NCI-H1436 (cell line): Measurements from ENCODE around the gene MYL3.

ENCODE experiments used
- DNase-seq: peaks from one replicate; lab custom pipeline; 2025; lab: John Stamatoyannopoulos, UW

The MYL3 gene

DNA sequence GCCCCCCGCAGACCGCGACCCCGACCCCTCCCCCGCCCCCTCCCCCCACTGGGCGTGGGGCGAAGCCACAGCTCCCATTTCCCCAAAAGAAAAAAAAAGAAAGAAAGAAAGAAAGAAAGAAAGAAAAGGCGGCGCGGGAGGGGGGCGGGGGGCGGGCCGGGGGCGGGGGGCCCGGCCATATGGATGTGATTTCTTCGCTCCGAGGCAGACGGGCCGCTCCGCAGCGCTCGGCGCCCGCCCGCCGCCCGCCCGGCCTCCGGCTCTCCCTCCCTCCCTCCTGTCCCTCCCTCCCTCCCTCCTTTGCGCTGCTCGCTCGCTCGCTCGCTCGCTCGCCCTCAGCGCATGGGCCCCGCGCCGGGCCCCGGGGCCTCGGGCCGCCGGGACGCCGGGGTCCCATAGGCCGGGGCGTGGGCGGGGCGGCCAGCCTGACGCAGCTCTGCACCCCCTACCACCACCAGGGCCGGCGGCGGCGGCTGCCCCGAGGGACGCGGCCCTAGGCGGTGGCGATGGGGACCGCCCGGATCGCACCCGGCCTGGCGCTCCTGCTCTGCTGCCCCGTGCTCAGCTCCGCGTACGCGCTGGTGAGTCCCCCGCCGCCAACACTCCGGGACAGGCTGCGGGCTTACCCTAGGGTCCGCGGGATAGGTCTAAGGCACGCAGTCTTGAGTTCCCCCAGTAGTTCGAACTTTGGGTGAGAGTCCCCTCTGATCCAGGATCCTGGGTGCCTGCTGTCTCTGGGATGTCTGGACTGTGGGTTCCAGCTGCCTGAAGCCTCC, 20.0 kb upstream of the MYL3 start:
- DNase-seq = no peak

DNA sequence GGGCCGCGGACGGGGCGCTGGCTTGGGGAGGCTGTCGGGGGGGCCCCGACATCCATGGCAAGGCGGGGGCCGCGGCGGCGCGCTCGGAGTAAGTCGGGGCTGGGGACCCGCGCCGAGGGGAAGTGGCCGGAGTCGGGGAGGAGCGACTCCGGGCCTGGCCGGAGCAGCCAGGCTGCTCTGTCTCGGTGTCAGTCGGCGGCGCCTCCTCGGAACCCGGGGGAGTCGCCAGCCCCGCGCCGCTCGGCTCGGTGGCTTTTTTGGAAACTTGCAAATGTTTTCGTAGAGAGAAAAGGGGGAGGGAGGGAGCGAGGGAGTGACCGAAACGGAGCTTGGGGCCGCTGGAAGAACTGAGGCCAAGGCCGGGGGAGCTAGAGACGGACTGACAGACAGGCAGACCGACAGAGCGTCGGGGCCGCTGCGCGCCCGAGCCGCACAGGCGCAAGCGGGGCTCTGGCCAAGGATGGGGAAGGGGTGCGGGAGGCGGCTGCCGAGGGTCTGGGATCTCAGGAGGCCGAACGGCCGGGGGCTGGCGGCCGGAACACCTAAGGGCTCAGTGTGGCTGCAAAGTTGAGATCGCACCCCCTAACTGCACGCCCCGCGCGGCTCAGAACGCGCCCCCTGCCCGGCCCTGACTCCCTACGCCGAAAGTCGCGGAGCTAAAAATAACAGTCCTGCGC, 19.3 kb upstream of the MYL3 start:
- no peak for DNase-seq

DNA sequence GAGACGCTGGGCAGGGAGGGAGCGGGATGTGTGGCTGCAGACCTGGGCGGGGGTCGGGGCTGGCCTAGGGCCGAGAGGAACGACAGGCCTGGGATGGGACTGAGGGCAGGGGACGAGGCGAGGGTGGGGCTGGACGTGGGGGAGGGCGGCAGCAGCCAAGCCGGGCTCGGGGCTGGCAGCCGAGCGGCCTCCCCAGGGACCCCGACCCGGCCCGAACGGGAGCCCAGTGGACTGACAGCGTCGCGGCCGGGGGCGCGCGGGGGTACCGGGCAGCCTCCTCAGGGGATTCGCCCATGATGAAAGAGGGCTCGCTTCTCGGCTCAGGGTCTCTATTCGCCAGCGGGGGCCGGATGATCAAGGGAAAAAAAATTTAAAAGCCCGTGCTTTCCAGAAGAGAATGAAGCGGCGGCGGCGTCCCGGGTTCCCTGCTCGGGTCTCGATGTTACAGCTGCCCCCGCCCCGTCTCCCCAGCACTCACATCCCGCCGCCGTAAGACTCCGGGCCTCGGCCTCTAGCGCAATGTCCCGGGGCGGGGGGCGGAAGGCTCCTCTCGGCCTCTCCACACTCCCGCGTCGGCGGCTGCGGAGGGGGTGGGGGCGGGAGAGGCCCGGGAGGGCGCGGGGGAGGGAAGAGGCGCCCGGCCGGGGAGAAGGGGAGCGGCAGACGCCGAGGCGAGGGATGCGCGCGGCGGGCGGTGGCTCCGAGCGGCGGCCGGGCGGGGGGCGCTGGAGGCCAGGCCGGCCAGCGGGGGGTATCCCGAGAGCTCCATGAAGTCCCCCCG, 18.5 kb upstream of the MYL3 start:
- DNase-seq = no peak

GRCh38 chr3:46880884-46881595, 17.8 kb upstream of the MYL3 start:
- no peak for DNase-seq

GRCh38 chr3:46878781-46879436, 15.7 kb upstream of the MYL3 start:
- no peak for DNase-seq

GRCh38 chr3:46877406-46878125, 14.3 kb upstream of the MYL3 start, which contains the start of gene PTH1R:
PTH1R (plus strand) TSS chr3:46877721; CDS start chr3:46883560, 5,839 bp downstream.
- no peak for DNase-seq

DNA sequence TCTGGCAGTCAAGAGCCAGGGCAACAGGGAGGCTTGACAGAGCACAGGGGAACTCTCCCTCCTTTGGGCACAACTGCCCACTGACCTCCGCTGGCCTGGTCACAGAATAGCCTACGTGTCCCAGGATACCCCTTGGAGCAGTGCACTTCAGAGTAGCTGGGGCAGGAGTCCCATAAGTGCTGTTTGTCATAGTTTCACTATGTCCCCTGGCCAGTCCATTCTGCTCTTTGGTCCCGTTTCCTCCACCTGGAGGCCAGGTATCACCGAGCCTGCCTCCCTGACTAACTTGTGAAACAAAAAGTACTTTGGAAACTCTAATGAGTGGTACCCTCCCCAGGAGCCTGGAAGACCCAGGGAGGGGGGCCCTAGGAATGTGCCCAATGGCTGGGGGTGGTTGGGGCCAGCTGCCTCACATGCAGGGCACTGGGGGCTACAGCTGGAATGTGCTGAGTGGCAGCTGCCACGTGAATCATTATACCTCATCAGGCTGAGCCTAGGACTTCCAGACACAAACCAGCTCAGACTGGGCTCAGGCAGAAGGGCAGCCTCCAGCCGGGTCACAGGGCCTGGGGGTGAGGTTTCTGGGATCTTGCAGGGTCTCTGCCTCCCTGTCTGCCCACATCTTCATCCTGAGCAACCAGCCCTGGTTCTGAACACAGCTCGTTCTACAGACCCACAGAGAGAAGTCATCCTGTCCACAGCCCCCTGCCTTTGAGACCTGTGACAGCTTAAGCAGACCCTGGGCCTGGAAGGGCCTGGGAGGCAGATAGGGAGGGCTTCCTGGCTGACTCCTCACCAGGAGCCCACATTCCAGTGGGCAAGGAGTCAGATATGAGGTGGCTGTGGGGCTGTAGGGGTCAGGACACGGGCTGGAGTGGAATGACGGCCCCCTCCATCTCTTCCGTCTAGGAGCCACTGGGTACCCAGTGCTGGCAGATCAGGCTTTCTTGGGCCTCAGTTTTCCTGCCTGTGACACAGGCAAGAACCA, 13.4 kb upstream of the MYL3 start:
- no peak for DNase-seq

GRCh38 chr3:46875560-46875959, 12.3 kb upstream of the MYL3 start:
- DNase-seq = no peak

- no peak for DNase-seq
Observed at GRCh38 chr3:46874430-46874829, 11.2 kb upstream of the MYL3 start.

DNA sequence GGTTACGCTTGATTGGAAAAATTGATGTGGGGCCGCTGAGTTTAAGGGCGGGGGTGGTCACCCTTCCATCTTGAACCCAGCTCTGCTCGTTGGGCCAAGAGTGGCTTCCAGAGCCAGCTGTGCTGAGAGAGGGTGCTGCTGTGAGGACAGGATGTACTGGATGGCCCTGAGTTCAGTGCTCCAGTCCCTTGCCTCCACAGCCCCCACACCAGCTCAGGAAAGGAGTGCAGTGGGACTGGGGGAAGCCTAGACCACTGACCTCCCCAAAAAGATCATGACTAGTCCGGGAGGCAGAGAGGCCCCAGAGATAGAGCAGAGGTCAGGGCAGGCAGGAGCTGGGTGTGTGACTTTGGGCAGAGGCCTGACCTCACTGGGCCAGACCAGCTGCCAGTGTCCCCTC, 10.3 kb upstream of the MYL3 start:
- DNase-seq = no peak

- no peak for DNase-seq
Observed at GRCh38 chr3:46871222-46871621, 8.0 kb upstream of the MYL3 start.

- no peak for DNase-seq
Observed at GRCh38 chr3:46870651-46871050, 7.4 kb upstream of the MYL3 start.

- no peak for DNase-seq
Observed at GRCh38 chr3:46869440-46869839, 6.2 kb upstream of the MYL3 start.

GRCh38 chr3:46868948-46869347, 5.7 kb upstream of the MYL3 start:
- DNase-seq = no peak

DNA sequence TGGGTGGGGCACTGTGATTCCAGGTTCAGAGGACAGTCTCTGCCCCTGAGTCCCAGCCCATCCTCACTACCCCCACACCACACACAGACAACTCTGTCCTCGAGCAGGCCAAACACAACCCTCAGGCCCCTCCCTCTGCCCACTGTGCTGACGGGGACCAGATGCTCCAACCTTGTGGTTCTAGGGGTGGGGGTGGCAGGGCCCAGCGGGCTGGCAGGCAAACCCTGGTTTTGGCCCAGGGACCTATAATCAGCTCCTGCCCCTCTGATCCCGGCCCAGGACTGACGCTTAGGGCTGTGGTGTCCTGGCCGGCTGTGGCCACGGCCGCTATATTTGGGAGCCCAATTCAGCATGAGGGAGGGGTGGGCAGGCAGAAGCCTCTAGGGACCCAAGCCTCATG, 5.0 kb upstream of the MYL3 start:
- DNase-seq = no peak

GRCh38 chr3:46867550-46867898, 4.3 kb upstream of the MYL3 start:
- DNase-seq = no peak

DNA sequence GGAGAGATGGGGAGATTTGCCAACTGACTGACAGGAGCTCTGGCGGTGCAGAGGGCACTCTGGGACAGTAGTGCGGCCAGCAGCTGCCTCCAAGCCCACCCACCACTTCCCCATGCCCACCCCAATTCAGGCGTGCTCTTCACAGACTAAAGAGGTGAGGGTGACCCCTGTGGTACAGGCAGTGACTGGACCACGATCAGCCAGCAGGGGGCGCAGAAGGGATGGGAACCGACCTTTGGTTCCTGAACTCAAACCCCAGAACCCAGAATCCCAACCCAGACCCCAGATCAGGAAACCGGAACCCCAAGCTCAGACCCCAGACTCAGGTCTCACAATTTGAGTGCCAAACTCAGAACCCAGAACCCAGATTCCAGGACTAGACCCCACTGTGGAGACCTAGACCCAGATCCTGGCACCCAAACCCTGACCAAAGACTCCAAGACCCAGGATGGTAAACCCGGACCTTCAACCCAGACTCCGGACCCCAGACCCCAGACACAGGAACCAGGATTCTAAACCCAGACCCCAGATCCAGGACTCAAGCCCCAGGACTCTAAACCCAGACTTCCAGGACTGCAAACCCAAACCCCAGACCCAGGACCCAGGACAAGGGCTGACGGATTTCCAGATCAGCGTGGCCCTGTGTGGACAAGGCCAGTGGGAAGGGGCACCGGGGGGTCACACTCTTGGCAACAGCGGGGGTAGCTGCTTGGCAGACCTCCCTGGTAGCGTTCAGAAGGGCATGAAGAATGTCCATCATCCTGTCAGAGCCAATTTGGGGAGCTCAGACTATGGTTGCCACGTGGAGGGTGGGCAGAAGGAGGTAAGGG, 3.7 kb upstream of the MYL3 start:
- DNase-seq = no peak

GRCh38 chr3:46866032-46866595, 2.9 kb upstream of the MYL3 start:
- DNase-seq = no peak

DNA sequence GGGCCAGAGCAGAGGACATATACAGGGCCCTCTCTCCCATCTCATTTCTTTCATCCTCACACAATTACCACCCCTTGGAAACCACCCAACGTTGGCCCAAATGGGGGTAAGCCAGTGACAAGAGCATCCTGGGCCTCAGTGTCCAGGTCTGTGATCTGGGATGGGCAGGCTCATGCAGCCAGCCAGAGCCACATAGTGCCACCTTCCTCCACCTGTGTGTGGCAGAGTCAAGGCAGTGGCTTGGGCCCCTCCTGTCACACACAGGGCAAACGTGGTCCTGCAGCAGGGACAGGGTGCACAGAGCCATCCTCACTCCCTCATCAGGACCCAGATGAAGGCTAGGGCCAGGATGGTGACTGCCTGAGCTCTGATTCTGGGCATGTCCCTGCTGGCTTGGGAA, 2.3 kb upstream of the MYL3 start:
- no peak for DNase-seq
